ENCODE measurements around the gene EYA4.
A peak's percentile ranks its signal among the peaks of the same experiment; 100 is the strongest.
"Not testable (repeated sequence)": the region's sequence is repeated elsewhere in the genome, so short reads cannot be mapped to it uniquely, and the experiment has no call there.

Gene EYA4

GRCh38 chr6:133553652-133554051 is 312.5 kb downstream of the EYA4 start:
- Histone ChIP-seq H3K4me1 (ENCODE audit: low read length) (no peaks in the 10 kb centered on the region), H3F3A (ENCODE audit: insufficient read depth, low read length) (no peaks in the 10 kb centered on the region), H2AFZ (ENCODE audit: low read length) (no peak overlapping the region), H3K4me3 (ENCODE audit: low read length) (no peak overlapping the region), H4K20me1 (ENCODE audit: insufficient read depth, low read length) (no peaks in the 10 kb centered on the region), H3K9me2 (replicated peaks; ENCODE audit: insufficient read depth, low read length) (no peaks in the 10 kb centered on the region), H3K79me2 (ENCODE audit: low read length) (no peaks in the 10 kb centered on the region), H3K9ac (ENCODE audit: low read length) (no peak overlapping the region), H3K4me2 (ENCODE audit: low read depth, low read length) (no peak overlapping the region), H3K36me3 (replicated peaks; ENCODE audit: insufficient read depth, low read length) (no peaks in the 10 kb centered on the region), H3K9me3 (replicated peaks; ENCODE audit: insufficient read depth, low read length) (no peaks in the 10 kb centered on the region), H3K27me3 (replicated peaks; ENCODE audit: insufficient read depth, low read length) (no peaks in the 10 kb centered on the region), H3K27ac (ENCODE audit: low read length) (no peak overlapping the region)
- TF ChIP-seq EZH2 (optimal IDR thresholded peaks at IDR 0.05; ENCODE audit: low read depth, low read length) (no peak), CTCF (IDR thresholded peaks at IDR 0.05; ENCODE audit: low read length) (peak; percentile 55), EZH2phosphoT487 (IDR thresholded peaks at IDR 0.05; ENCODE audit: low read length) (no peak)
- DNase-seq = peak; percentile 63

- H3K9ac ChIP-seq (ENCODE audit: low read length); H3K27ac ChIP-seq (ENCODE audit: low read length); H3K4me3 ChIP-seq (ENCODE audit: low read length); DNase-seq; H3K27me3 ChIP-seq (replicated peaks; ENCODE audit: insufficient read depth, low read length); H3K36me3 ChIP-seq (replicated peaks; ENCODE audit: insufficient read depth, low read length); H2AFZ ChIP-seq (ENCODE audit: low read length); H3K9me3 ChIP-seq (replicated peaks; ENCODE audit: insufficient read depth, low read length); H4K20me1 ChIP-seq (ENCODE audit: insufficient read depth, low read length); H3F3A ChIP-seq (ENCODE audit: insufficient read depth, low read length); H3K79me2 ChIP-seq (ENCODE audit: low read length); H3K4me2 ChIP-seq (ENCODE audit: low read depth, low read length); H3K9me2 ChIP-seq (replicated peaks; ENCODE audit: insufficient read depth, low read length); H3K4me1 ChIP-seq (ENCODE audit: low read length): not testable (repeated sequence)
Observed at GRCh38 chr6:133554121-133554520, 313.0 kb downstream of the EYA4 start.

- Histone ChIP-seq H3K9me3 (replicated peaks; ENCODE audit: insufficient read depth, low read length) (no peaks in the 10 kb centered on the region), H3K36me3 (replicated peaks; ENCODE audit: insufficient read depth, low read length) (no peaks in the 10 kb centered on the region), H3K27me3 (replicated peaks; ENCODE audit: insufficient read depth, low read length) (no peaks in the 10 kb centered on the region), H3K9me2 (replicated peaks; ENCODE audit: insufficient read depth, low read length) (no peaks in the 10 kb centered on the region), H3K4me3 (ENCODE audit: low read length) (no peak overlapping the region), H3F3A (ENCODE audit: insufficient read depth, low read length) (no peaks in the 10 kb centered on the region), H3K79me2 (ENCODE audit: low read length) (no peaks in the 10 kb centered on the region), H3K9ac (ENCODE audit: low read length) (no peak overlapping the region), H3K27ac (ENCODE audit: low read length) (no peak overlapping the region), H3K4me2 (ENCODE audit: low read depth, low read length) (no peak overlapping the region), H2AFZ (ENCODE audit: low read length) (no peak overlapping the region), H3K4me1 (ENCODE audit: low read length) (no peaks in the 10 kb centered on the region), H4K20me1 (ENCODE audit: insufficient read depth, low read length) (no peaks in the 10 kb centered on the region)
- TF ChIP-seq EZH2phosphoT487 (IDR thresholded peaks at IDR 0.05; ENCODE audit: low read length) = no peak
- no peak for TF ChIP-seq EZH2 (optimal IDR thresholded peaks at IDR 0.05; ENCODE audit: low read depth, low read length)
- no peak for DNase-seq
Observed at GRCh38 chr6:133555685-133556084, 314.5 kb downstream of the EYA4 start.

GRCh38 chr6:133559926-133560325 is 318.8 kb downstream of the EYA4 start:
- Histone ChIP-seq H2AFZ (ENCODE audit: low read length) (no peak overlapping the region), H3K4me3 (ENCODE audit: low read length) (no peak overlapping the region), H3K27me3 (replicated peaks; ENCODE audit: insufficient read depth, low read length) (no peaks in the 10 kb centered on the region), H3K9ac (ENCODE audit: low read length) (no peak overlapping the region), H4K20me1 (ENCODE audit: insufficient read depth, low read length) (no peaks in the 10 kb centered on the region), H3K36me3 (replicated peaks; ENCODE audit: insufficient read depth, low read length) (no peaks in the 10 kb centered on the region), H3K4me1 (ENCODE audit: low read length) (no peaks in the 10 kb centered on the region), H3F3A (ENCODE audit: insufficient read depth, low read length) (no peaks in the 10 kb centered on the region), H3K27ac (ENCODE audit: low read length) (no peak overlapping the region), H3K9me3 (replicated peaks; ENCODE audit: insufficient read depth, low read length) (no peaks in the 10 kb centered on the region), H3K9me2 (replicated peaks; ENCODE audit: insufficient read depth, low read length) (no peaks in the 10 kb centered on the region), H3K4me2 (ENCODE audit: low read depth, low read length) (no peak overlapping the region), H3K79me2 (ENCODE audit: low read length) (no peaks in the 10 kb centered on the region)
- no peak for DNase-seq
- TF ChIP-seq EZH2 (optimal IDR thresholded peaks at IDR 0.05; ENCODE audit: low read depth, low read length) (no peak), CTCF (IDR thresholded peaks at IDR 0.05; ENCODE audit: low read length) (no peak), EZH2phosphoT487 (IDR thresholded peaks at IDR 0.05; ENCODE audit: low read length) (no peak)

Measured in MM.1S (cell line).